Lung (tissue), 12 donors: Measurements from ENCODE around the gene BABAM1. TPM values are rescaled to one million over a fixed set of nuclear protein-coding genes. Genes with fewer than 3 reads are reported as not detected.

Experiments used
- ATAC-seq: fragments of 200-7000 bp; cut with Tn5 transposase; one replicate; pipeline ENCODE4 v1.9.1; 2020; ENCODE audit warnings: moderate number of reproducible peaks; ENCODE audit not compliant: insufficient read depth, low FRiP score
- DNase-seq, 3 donors: peaks; one replicate each; pipeline ENCODE4 v3.0.0-alpha.2; 2013 to 2017
- H3K27ac ChIP-seq, 2 donors: one replicate each; pipeline ENCODE4 v1.5.1; 2013; ENCODE audit warnings: mild to moderate bottlenecking in 2 of 2, moderate library complexity in 2 of 2, control low read depth in 1 of 2, inconsistent platforms in 1 of 2, low read depth in 1 of 2, low read length in 1 of 2
- H3K27me3 ChIP-seq, 3 donors: one replicate each; pipeline ENCODE4 v1.5.1; 2013; ENCODE audit warnings: low read length in 2 of 3; ENCODE audit not compliant: control insufficient read depth in 3 of 3, insufficient read depth in 3 of 3
- H3K36me3 ChIP-seq, 4 donors: one replicate each; pipeline ENCODE4 v1.5.1; 2013; ENCODE audit warnings: low read length in 4 of 4, mild to moderate bottlenecking in 1 of 4, moderate library complexity in 1 of 4; ENCODE audit not compliant: control insufficient read depth in 4 of 4, insufficient read depth in 4 of 4
- H3K4me1 ChIP-seq, 5 donors: one replicate each; pipeline ENCODE4 v1.5.1; 2013; ENCODE audit warnings: low read length in 5 of 5, mild to moderate bottlenecking in 2 of 5, moderate library complexity in 1 of 5; ENCODE audit not compliant: control insufficient read depth in 5 of 5, insufficient read depth in 5 of 5
- H3K4me3 ChIP-seq: one replicate; pipeline ENCODE4 v1.5.1; 2013; ENCODE audit warnings: mild to moderate bottlenecking, control low read depth, moderate library complexity
- H3K9ac ChIP-seq, 2 donors: one replicate each; pipeline ENCODE4 v1.5.1; 2013; ENCODE audit warnings: low read length in 2 of 2, control low read depth in 1 of 2; ENCODE audit not compliant: insufficient read depth in 1 of 2
- H3K9me3 ChIP-seq, 4 donors: one replicate each; pipeline ENCODE4 v1.5.1; 2013; ENCODE audit warnings: low read length in 3 of 4, mild to moderate bottlenecking in 1 of 4, moderate library complexity in 1 of 4; ENCODE audit not compliant: control insufficient read depth in 4 of 4, insufficient read depth in 3 of 4
- CTCF ChIP-seq: IDR thresholded peaks from 2 replicates; pipeline ENCODE4 v1.5.1; 2012; ENCODE audit warnings: mild to moderate bottlenecking; ENCODE audit errors: control extremely low read depth, extremely low read depth
- WGBS, 2 donors: extraction: QIAGEN DNeasy Blood & Tissue Kit; methylation state at CpG; one replicate each; pipeline ENCODE4 v1.1.7; 2013; 5-methylcytosine and 5-hydroxymethylcytosine counted together
- polyA plus RNA-seq, 2 donors: library from polyadenylated mRNA; stranded (reverse); fragments of 200-250 nt; gene quantifications; one replicate each; pipeline ENCODE4 v1.2.1, GENCODE V29; 2013
- total RNA-seq, 2 donors: library from RNA; depleted of rRNA in 1 of 2; stranded (reverse); fragments of >200 nt in 1 of 2; gene quantifications; one replicate each; pipeline ENCODE4 v1.2.1, GENCODE V29; 2014 to 2021
- donor health status: control.
- donor health status: control.
- donor health status: Bipolar disorder and iron deficiency.
- donor health status: healthy.
- donor health status: DM: yes; HTN: yes; CAD: no.

BABAM1 gene
- total and polyA plus RNA-seq, 4 donors = 52.4 to 75.1 (median 63.4) TPM

- 51 to 77% methylated on average over 12 of the region's 12 CpGs for WGBS, 2 donors
- no peak for TF ChIP-seq CTCF
- Histone ChIP-seq H3K9me3 (no peaks in the 10 kb centered on the region), H3K36me3 (peaks cover 0 to 7% (median 0%) of the 10 kb centered on the region in 4 donors), H3K27ac (peak overlapping the region; percentile 58 to 88), H3K27me3 (no peaks in the 10 kb centered on the region), H3K4me1 (peaks cover 2 to 31% (median 5%) of the 10 kb centered on the region in 5 donors), H3K9ac (no peak overlapping the region), H3K4me3 (no peak overlapping the region)
- no peak for ATAC-seq
- peak; percentile 51 to 78 (median 72) for DNase-seq
Measured at GRCh38 chr19:17304386-17305215, 37.4 kb downstream of the BABAM1 start.

GRCh38 chr19:17305216-17305516, 37.9 kb downstream of the BABAM1 start:
- no peaks in the 10 kb centered on the region for H3K9me3 ChIP-seq
- ATAC-seq (no peak), DNase-seq (no peak)
- TF ChIP-seq CTCF = no peak
- H3K27me3 ChIP-seq = no peaks in the 10 kb centered on the region
- WGBS, 2 donors = 0 to 1% methylated on average over 7 of the region's 7 CpGs
- H3K4me3 ChIP-seq = no peak overlapping the region
- peaks cover 3 to 34% (median 7%) of the 10 kb centered on the region in 5 donors for H3K4me1 ChIP-seq
- H3K9ac ChIP-seq = no peak overlapping the region
- peaks cover 0 to 7% (median 0%) of the 10 kb centered on the region in 4 donors for H3K36me3 ChIP-seq
- peak overlapping the region; percentile 58 to 88 for H3K27ac ChIP-seq

GRCh38 chr19:17305517-17306284, 38.5 kb downstream of the BABAM1 start, which contains the start of gene MRPL34:
Gene MRPL34, plus strand, starts transcription at chr19:17305872. Its CDS starts 21 bp downstream, at chr19:17305893.
- peak; percentile 97 to 98 (median 98) for DNase-seq
- peak within 1 kb of the TSS in 1 of 2 donors; percentile 46 for H3K9ac ChIP-seq
- H3K4me1 ChIP-seq = peaks cover 4 to 39% (median 11%) of the 10 kb centered on the region in 5 donors
- TF ChIP-seq CTCF = peak; percentile 65
- WGBS, 2 donors = 0% methylated on average over 55 of the region's 55 CpGs
- H3K36me3 ChIP-seq = peaks cover 0 to 3% (median 0%) of the 10 kb centered on the region in 4 donors
- H3K4me3 ChIP-seq = peak within 1 kb of the TSS; percentile 51
- no peaks in the 10 kb centered on the region for H3K27me3 ChIP-seq
- H3K27ac ChIP-seq = peak within 1 kb of the TSS; percentile 82 to 88
- no peaks in the 10 kb centered on the region for H3K9me3 ChIP-seq
- ATAC-seq = peak; percentile 49
